NT2/D1 (cell line): Measurements from ENCODE around the gene KIF16B.

ENCODE experiments used
- DNase-seq: peaks from one replicate; pipeline ENCODE4 v3.0.0-alpha.2; 2011; ENCODE audit warnings: low read depth, low spot score
- H3K27me3 ChIP-seq: 2 replicates; pipeline ENCODE4 v1.6.0; 2011; ENCODE audit warnings: mild to moderate bottlenecking; ENCODE audit not compliant: insufficient read length, insufficient read depth
- H3K36me3 ChIP-seq: 2 replicates; pipeline ENCODE4 v1.6.1; 2011; ENCODE audit warnings: mild to moderate bottlenecking, low read length, mixed read lengths; ENCODE audit not compliant: insufficient read depth, insufficient read length
- H3K4me1 ChIP-seq: 2 replicates; pipeline ENCODE4 v1.5.1; 2011; ENCODE audit not compliant: insufficient read depth, insufficient read length
- H3K4me3 ChIP-seq: 2 replicates; pipeline ENCODE4 v1.5.1; 2011; ENCODE audit warnings: low read depth; ENCODE audit not compliant: insufficient read length
- H3K9ac ChIP-seq: 2 replicates; pipeline ENCODE4 v1.6.0; 2011; ENCODE audit warnings: low read depth; ENCODE audit not compliant: insufficient read length
- H3K9me3 ChIP-seq: 2 replicates; pipeline ENCODE4 v1.5.1; 2011; ENCODE audit warnings: mild to moderate bottlenecking, low read length; ENCODE audit not compliant: insufficient read depth
- SUZ12 ChIP-seq: IDR thresholded peaks from 2 replicates; pipeline ENCODE4 v1.6.1; 2011; ENCODE audit not compliant: insufficient read length, insufficient read depth; ENCODE audit errors: extremely low read depth
- YY1 ChIP-seq: IDR thresholded peaks from 2 replicates; pipeline ENCODE4 v1.6.1; 2011; ENCODE audit not compliant: insufficient read length, insufficient read depth
- ZNF274 ChIP-seq: IDR thresholded peaks from 2 replicates; pipeline ENCODE4 v1.6.1; 2011; ENCODE audit warnings: mild to moderate bottlenecking, low read depth, low read length

The KIF16B gene

GRCh38 chr20:16563066-16563806, 10.0 kb downstream of the KIF16B start:
- no peak overlapping the region for H3K4me3 ChIP-seq
- no peaks in the 10 kb centered on the region for H3K27me3 ChIP-seq
- H3K4me1 ChIP-seq = no peaks in the 10 kb centered on the region

GRCh38 chr20:16562259-16562658, 11.0 kb downstream of the KIF16B start:
- no peaks in the 10 kb centered on the region for H3K36me3 ChIP-seq
- no peak for DNase-seq
- H3K9ac ChIP-seq = no peak overlapping the region
- H3K27me3 ChIP-seq = no peaks in the 10 kb centered on the region
- H3K9me3 ChIP-seq = no peaks in the 10 kb centered on the region
- TF ChIP-seq YY1 (no peak), ZNF274 (no peak), SUZ12 (no peak)
- H3K4me3 ChIP-seq = no peak overlapping the region
- no peaks in the 10 kb centered on the region for H3K4me1 ChIP-seq

More at GRCh38 chr20:16563066-16563806, 10.0 kb downstream of the KIF16B start:
- Histone ChIP-seq H3K9ac (no peak overlapping the region), H3K36me3 (no peaks in the 10 kb centered on the region), H3K9me3 (no peaks in the 10 kb centered on the region)
- no peak for DNase-seq
- no peak for TF ChIP-seq SUZ12
- TF ChIP-seq ZNF274 = no peak
- TF ChIP-seq YY1 = no peak

GRCh38 chr20:16560661-16561060, 12.6 kb downstream of the KIF16B start:
- no peaks in the 10 kb centered on the region for H3K9me3 ChIP-seq
- TF ChIP-seq YY1 (no peak), ZNF274 (no peak), SUZ12 (no peak)
- no peak overlapping the region for H3K9ac ChIP-seq
- no peak for DNase-seq
- H3K4me1 ChIP-seq = no peaks in the 10 kb centered on the region
- no peaks in the 10 kb centered on the region for H3K27me3 ChIP-seq
- H3K4me3 ChIP-seq = no peak overlapping the region
- H3K36me3 ChIP-seq = no peaks in the 10 kb centered on the region

GRCh38 chr20:16560216-16560615, 13.0 kb downstream of the KIF16B start:
- TF ChIP-seq ZNF274 (no peak), SUZ12 (no peak), YY1 (no peak)
- Histone ChIP-seq H3K4me1 (no peaks in the 10 kb centered on the region), H3K9ac (no peak overlapping the region), H3K36me3 (no peaks in the 10 kb centered on the region), H3K4me3 (no peak overlapping the region), H3K27me3 (no peaks in the 10 kb centered on the region), H3K9me3 (no peaks in the 10 kb centered on the region)
- no peak for DNase-seq

GRCh38 chr20:16556301-16556700, 16.9 kb downstream of the KIF16B start:
- no peak overlapping the region for H3K4me3 ChIP-seq
- no peaks in the 10 kb centered on the region for H3K4me1 ChIP-seq
- TF ChIP-seq ZNF274 (no peak), SUZ12 (no peak), YY1 (no peak)
- H3K9ac ChIP-seq = no peak overlapping the region
- DNase-seq = no peak
- H3K9me3 ChIP-seq = peaks cover 18% of the 10 kb centered on the region; the same call in 1 of the 2 replicates
- no peaks in the 10 kb centered on the region for H3K36me3 ChIP-seq
- H3K27me3 ChIP-seq = no peaks in the 10 kb centered on the region

GRCh38 chr20:16555754-16556153, 17.5 kb downstream of the KIF16B start:
- Histone ChIP-seq H3K9ac (no peak overlapping the region), H3K9me3 (peaks cover 18% of the 10 kb centered on the region; the same call in 1 of the 2 replicates), H3K27me3 (no peaks in the 10 kb centered on the region), H3K4me3 (no peak overlapping the region), H3K4me1 (no peaks in the 10 kb centered on the region), H3K36me3 (no peaks in the 10 kb centered on the region)
- no peak for DNase-seq
- no peak for TF ChIP-seq ZNF274

- no peaks in the 10 kb centered on the region for H3K27me3 ChIP-seq
- TF ChIP-seq SUZ12 (no peak), YY1 (no peak), ZNF274 (no peak)
- DNase-seq = no peak
- no peak overlapping the region for H3K4me3 ChIP-seq
- peaks cover 18% of the 10 kb centered on the region; the same call in 1 of the 2 replicates for H3K9me3 ChIP-seq
- H3K4me1 ChIP-seq = no peaks in the 10 kb centered on the region
- H3K9ac ChIP-seq = no peak overlapping the region
- H3K36me3 ChIP-seq = no peaks in the 10 kb centered on the region
Observed at GRCh38 chr20:16554766-16555543, 18.3 kb downstream of the KIF16B start.
